SK-N-SH treated with all-trans-retinoic acid at 6 μM for 48 hours (cell line): ENCODE results near the gene FRMD3.

Experiments
- ATAC-seq: fragments of 200-7000 bp; cut with Tn5 transposase; 3 replicates; pipeline ENCODE4 v1.9.1; 2020; ENCODE audit warnings: mild to moderate bottlenecking, moderate library complexity
- ARNTL ChIP-seq: fragments of 450-650 bp; formaldehyde crosslinking; IDR thresholded peaks from 2 replicates; pipeline ENCODE4 v1.5.0; 2020; ENCODE audit warnings: low read depth, mild to moderate bottlenecking, moderate library complexity, borderline replicate concordance
- BACH2 ChIP-seq: fragments of 250-450 bp; sonication (Bioruptor Pico); IDR thresholded peaks from 2 replicates; pipeline ENCODE4 v1.9.0; 2021; ENCODE audit warnings: mild to moderate bottlenecking, borderline replicate concordance
- CREB5 ChIP-seq: fragments of 250-450 bp; sonication (Bioruptor Pico); IDR thresholded peaks from 2 replicates; pipeline ENCODE4 v1.5.1; 2020; ENCODE audit warnings: low read depth, mild to moderate bottlenecking, moderate library complexity
- CSDC2 ChIP-seq: fragments of 250-450 bp; sonication (Bioruptor Pico); IDR thresholded peaks from 2 replicates; pipeline ENCODE4 v1.5.0; 2020; ENCODE audit warnings: mild to moderate bottlenecking, moderate library complexity
- CSRNP3 ChIP-seq: fragments of 250-450 bp; sonication (Bioruptor Pico); IDR thresholded peaks from 2 replicates; pipeline ENCODE4 v1.5.1; 2021; ENCODE audit warnings: mild to moderate bottlenecking, moderate library complexity
- ESRRG ChIP-seq: fragments of 250-450 bp; sonication (Bioruptor Pico); IDR thresholded peaks from 2 replicates; pipeline ENCODE4 v1.6.1; 2021; ENCODE audit warnings: mild to moderate bottlenecking
- GLIS3 ChIP-seq: fragments of 250-450 bp; sonication (Bioruptor Pico); IDR thresholded peaks from 2 replicates; pipeline ENCODE4 v1.5.0; 2020; ENCODE audit warnings: mild to moderate bottlenecking, moderate library complexity
- ISL1 ChIP-seq: fragments of 250-450 bp; sonication (Bioruptor Pico); IDR thresholded peaks from 2 replicates; pipeline ENCODE4 v2.1.2; 2022; ENCODE audit warnings: mild to moderate bottlenecking, moderate library complexity
- OSR1 ChIP-seq: fragments of 250-450 bp; sonication (Bioruptor Pico); IDR thresholded peaks from 2 replicates; pipeline ENCODE4 v1.8.0; 2022; ENCODE audit warnings: moderate library complexity, mild to moderate bottlenecking, inconsistent platforms
- PATZ1 ChIP-seq: fragments of 250-450 bp; sonication (Bioruptor Pico); IDR thresholded peaks from 2 replicates; pipeline ENCODE4 v1.8.0; 2020; ENCODE audit warnings: mild to moderate bottlenecking, moderate library complexity, borderline replicate concordance
- POU6F1 ChIP-seq: fragments of 250-450 bp; sonication (Bioruptor Pico); IDR thresholded peaks from 2 replicates; pipeline ENCODE4 v1.8.0; 2021; ENCODE audit warnings: low read depth, mild to moderate bottlenecking, moderate library complexity, borderline replicate concordance
- PPARA ChIP-seq: fragments of 250-450 bp; sonication (Bioruptor Pico); IDR thresholded peaks from 2 replicates; pipeline ENCODE4 v1.5.0; 2020; ENCODE audit warnings: mild to moderate bottlenecking, borderline replicate concordance
- RARB ChIP-seq: fragments of 250-450 bp; sonication (Bioruptor Pico); IDR thresholded peaks from 2 replicates; pipeline ENCODE4 v1.8.0; 2021; ENCODE audit warnings: mild to moderate bottlenecking, moderate library complexity
- SNAI2 ChIP-seq: fragments of 250-450 bp; sonication (Bioruptor Pico); IDR thresholded peaks from 2 replicates; pipeline ENCODE4 v1.5.0; 2020; ENCODE audit warnings: mild to moderate bottlenecking, moderate library complexity
- TCF4 ChIP-seq: fragments of 250-450 bp; sonication (Bioruptor Pico); IDR thresholded peaks from 2 replicates; pipeline ENCODE4 v1.8.0; 2021; ENCODE audit warnings: mild to moderate bottlenecking, moderate library complexity, borderline replicate concordance
- TOX ChIP-seq: fragments of 250-450 bp; sonication (Bioruptor Pico); IDR thresholded peaks from 2 replicates; pipeline ENCODE4 v1.8.0; 2021; ENCODE audit warnings: mild to moderate bottlenecking, moderate library complexity, borderline replicate concordance
- TSHZ2 ChIP-seq: fragments of 250-450 bp; sonication (Bioruptor Pico); IDR thresholded peaks from 2 replicates; pipeline ENCODE4 v1.5.0; 2020; ENCODE audit warnings: mild to moderate bottlenecking, moderate library complexity
- ZC3H10 ChIP-seq: fragments of 250-450 bp; sonication (Bioruptor Pico); IDR thresholded peaks from 2 replicates; pipeline ENCODE4 v1.5.1; 2021; ENCODE audit warnings: mild to moderate bottlenecking, moderate library complexity
- ZFP3 ChIP-seq: fragments of 250-450 bp; sonication (Bioruptor Pico); IDR thresholded peaks from 2 replicates; pipeline ENCODE4 v1.5.0; 2020; ENCODE audit warnings: mild to moderate bottlenecking, moderate library complexity
- ZNF565 ChIP-seq: fragments of 450-650 bp; formaldehyde crosslinking; conservative IDR thresholded peaks from 2 replicates; pipeline ENCODE4 v1.5.0; 2020; ENCODE audit warnings: low read depth, mild to moderate bottlenecking, moderate library complexity
- ZNF70 ChIP-seq: fragments of 450-650 bp; formaldehyde crosslinking; IDR thresholded peaks from 2 replicates; pipeline ENCODE4 v1.5.0; 2020; ENCODE audit warnings: mild to moderate bottlenecking, moderate library complexity
- ZNF8 ChIP-seq: fragments of 450-650 bp; formaldehyde crosslinking; IDR thresholded peaks from 2 replicates; pipeline ENCODE4 v1.5.0; 2020; ENCODE audit warnings: mild to moderate bottlenecking, moderate library complexity

FRMD3 gene

GRCh38 chr9:83538172-83538889, at the start of gene FRMD3:
Gene FRMD3, minus strand, starts transcription at chr9:83538401. Its CDS starts 170 bp downstream, at chr9:83538231.
- peak; percentile 94 for ATAC-seq
- TF ChIP-seq SNAI2 (CRISPR knock-in tag) (no peak), BACH2 (no peak), ESRRG (CRISPR knock-in tag) (no peak), ARNTL (no peak), ZNF8 (CRISPR knock-in tag) (no peak), TOX (CRISPR knock-in tag) (no peak), CREB5 (CRISPR knock-in tag) (no peak), CSRNP3 (CRISPR knock-in tag) (no peak), OSR1 (CRISPR knock-in tag) (no peak), PPARA (CRISPR knock-in tag) (no peak), ZC3H10 (no peak), TSHZ2 (CRISPR knock-in tag) (no peak), ZNF70 (CRISPR knock-in tag) (no peak), ZNF565 (CRISPR knock-in tag) (no peak), GLIS3 (CRISPR knock-in tag) (no peak), RARB (CRISPR knock-in tag) (no peak), CSDC2 (CRISPR knock-in tag) (no peak), ZFP3 (CRISPR knock-in tag) (no peak), TCF4 (CRISPR knock-in tag) (no peak)

- no peak for TF ChIP-seq BACH2
- no peak for TF ChIP-seq TSHZ2 (CRISPR knock-in tag)
- TF ChIP-seq ZFP3 (CRISPR knock-in tag) = no peak
- TF ChIP-seq PATZ1 (CRISPR knock-in tag) = no peak
- TF ChIP-seq POU6F1 (CRISPR knock-in tag) = no peak
- TF ChIP-seq ISL1 (CRISPR knock-in tag) = no peak
- no peak for TF ChIP-seq RARB (CRISPR knock-in tag)
- no peak for TF ChIP-seq CSDC2 (CRISPR knock-in tag)
- TF ChIP-seq, all 23 proteins: peak for 0
- no peak for ATAC-seq
Measured at GRCh38 chr9:83584995-83585394, 46.8 kb upstream of the FRMD3 start.
